ENCODE results near the gene DUSP22.

Gene DUSP22

GRCh38 chr6:356828-357251, 64.6 kb downstream of the DUSP22 start:
- no peaks in the 10 kb centered on the region for H3K4me1 ChIP-seq (ENCODE audit: control insufficient read depth, low read depth, low read length)
- no peak overlapping the region for H3K23ac ChIP-seq (ENCODE audit: low read length)
- WGBS (ENCODE audit: extremely low coverage, insufficient coverage, low lambda C conversion rate), result no CpG with 5 or more reads among the region's 11 CpGs
- H2BK5ac ChIP-seq (ENCODE audit: low read length), result no peak overlapping the region
- no peak overlapping the region for H2BK15ac ChIP-seq (replicated peaks; ENCODE audit: low read depth)
- no peaks in the 10 kb centered on the region for H3K79me2 ChIP-seq (ENCODE audit: control insufficient read depth, insufficient read depth, low read length)
- no peak overlapping the region for H3K56ac ChIP-seq (ENCODE audit: low read length)
- no peak overlapping the region for H3K4me2 ChIP-seq (ENCODE audit: low read length)
- H3K4me3 ChIP-seq (ENCODE audit: low read length), result no peak overlapping the region
- no peak overlapping the region for H3K4ac ChIP-seq (ENCODE audit: low read depth, low read length)
- no peak for DNase-seq
- no peak overlapping the region for H2BK120ac ChIP-seq (ENCODE audit: low read depth, low read length)
- H3K9ac ChIP-seq (ENCODE audit: low read length), result no peak overlapping the region
- no peak overlapping the region for H4K8ac ChIP-seq (ENCODE audit: low read depth, low read length)
- no peak overlapping the region for H3K27ac ChIP-seq (ENCODE audit: low read depth, low read length)
- H3K18ac ChIP-seq (ENCODE audit: low read length), result no peak overlapping the region
- H4K5ac ChIP-seq (ENCODE audit: low read length), result no peak overlapping the region
- no peaks in the 10 kb centered on the region for H3K79me1 ChIP-seq (ENCODE audit: low read length)
- no peaks in the 10 kb centered on the region for H3K27me3 ChIP-seq (ENCODE audit: insufficient read depth, low read length, poor library complexity)
- H3K36me3 ChIP-seq (ENCODE audit: control insufficient read depth, insufficient read depth, low read length), result no peaks in the 10 kb centered on the region
- H2AK5ac ChIP-seq (ENCODE audit: low read length), result no peak overlapping the region

- Histone ChIP-seq H3K4me3 (ENCODE audit: low read length) (no peak overlapping the region), H3K4me1 (ENCODE audit: control insufficient read depth, low read depth, low read length) (no peaks in the 10 kb centered on the region), H3K23ac (ENCODE audit: low read length) (no peak overlapping the region), H3K4ac (ENCODE audit: low read depth, low read length) (no peak overlapping the region), H3K9ac (ENCODE audit: low read length) (no peak overlapping the region), H3K56ac (ENCODE audit: low read length) (no peak overlapping the region), H3K79me1 (ENCODE audit: low read length) (no peaks in the 10 kb centered on the region), H2BK5ac (ENCODE audit: low read length) (no peak overlapping the region), H4K8ac (ENCODE audit: low read depth, low read length) (no peak overlapping the region), H4K5ac (ENCODE audit: low read length) (no peak overlapping the region), H2AK5ac (ENCODE audit: low read length) (no peak overlapping the region), H3K27ac (ENCODE audit: low read depth, low read length) (no peak overlapping the region), H3K36me3 (ENCODE audit: control insufficient read depth, insufficient read depth, low read length) (no peaks in the 10 kb centered on the region), H3K79me2 (ENCODE audit: control insufficient read depth, insufficient read depth, low read length) (no peaks in the 10 kb centered on the region), H3K4me2 (ENCODE audit: low read length) (no peak overlapping the region), H3K27me3 (ENCODE audit: insufficient read depth, low read length, poor library complexity) (no peaks in the 10 kb centered on the region), H3K18ac (ENCODE audit: low read length) (no peak overlapping the region), H2BK15ac (replicated peaks; ENCODE audit: low read depth) (no peak overlapping the region), H2BK120ac (ENCODE audit: low read depth, low read length) (no peak overlapping the region)
- no peak for DNase-seq
- WGBS (ENCODE audit: extremely low coverage, insufficient coverage, low lambda C conversion rate), result no CpG with 5 or more reads among the region's 12 CpGs
These were observed 65.0 kb downstream of the DUSP22 start for GRCh38 chr6:357261-357790.

- no peak for DNase-seq
- Histone ChIP-seq H2AK5ac (ENCODE audit: low read length) (no peak overlapping the region), H3K27ac (ENCODE audit: low read depth, low read length) (no peak overlapping the region), H2BK15ac (replicated peaks; ENCODE audit: low read depth) (no peak overlapping the region), H3K18ac (ENCODE audit: low read length) (no peak overlapping the region), H3K56ac (ENCODE audit: low read length) (no peak overlapping the region), H3K9ac (ENCODE audit: low read length) (no peak overlapping the region), H3K4me3 (ENCODE audit: low read length) (no peak overlapping the region), H2BK5ac (ENCODE audit: low read length) (no peak overlapping the region), H3K79me1 (ENCODE audit: low read length) (no peaks in the 10 kb centered on the region), H3K27me3 (ENCODE audit: insufficient read depth, low read length, poor library complexity) (no peaks in the 10 kb centered on the region), H4K5ac (ENCODE audit: low read length) (no peak overlapping the region), H3K4me2 (ENCODE audit: low read length) (no peak overlapping the region), H3K4me1 (ENCODE audit: control insufficient read depth, low read depth, low read length) (no peaks in the 10 kb centered on the region), H3K36me3 (ENCODE audit: control insufficient read depth, insufficient read depth, low read length) (no peaks in the 10 kb centered on the region), H2BK120ac (ENCODE audit: low read depth, low read length) (no peak overlapping the region), H4K8ac (ENCODE audit: low read depth, low read length) (no peak overlapping the region), H3K23ac (ENCODE audit: low read length) (no peak overlapping the region), H3K4ac (ENCODE audit: low read depth, low read length) (no peak overlapping the region), H3K79me2 (ENCODE audit: control insufficient read depth, insufficient read depth, low read length) (no peaks in the 10 kb centered on the region)
- WGBS (ENCODE audit: extremely low coverage, insufficient coverage, low lambda C conversion rate), result no CpG with 5 or more reads among the region's 13 CpGs
These were observed 65.6 kb downstream of the DUSP22 start for GRCh38 chr6:357791-358341.

GRCh38 chr6:358432-358831, 66.1 kb downstream of the DUSP22 start:
- Histone ChIP-seq H3K27me3 (ENCODE audit: insufficient read depth, low read length, poor library complexity) (no peaks in the 10 kb centered on the region), H3K79me1 (ENCODE audit: low read length) (no peaks in the 10 kb centered on the region), H2BK120ac (ENCODE audit: low read depth, low read length) (no peak overlapping the region), H2BK15ac (replicated peaks; ENCODE audit: low read depth) (no peak overlapping the region), H4K5ac (ENCODE audit: low read length) (no peak overlapping the region), H2BK5ac (ENCODE audit: low read length) (no peak overlapping the region), H3K56ac (ENCODE audit: low read length) (no peak overlapping the region), H3K4me1 (ENCODE audit: control insufficient read depth, low read depth, low read length) (no peaks in the 10 kb centered on the region), H3K36me3 (ENCODE audit: control insufficient read depth, insufficient read depth, low read length) (no peaks in the 10 kb centered on the region), H4K8ac (ENCODE audit: low read depth, low read length) (no peak overlapping the region), H3K23ac (ENCODE audit: low read length) (no peak overlapping the region), H3K9ac (ENCODE audit: low read length) (no peak overlapping the region), H3K4me3 (ENCODE audit: low read length) (no peak overlapping the region), H2AK5ac (ENCODE audit: low read length) (no peak overlapping the region), H3K79me2 (ENCODE audit: control insufficient read depth, insufficient read depth, low read length) (no peaks in the 10 kb centered on the region), H3K4me2 (ENCODE audit: low read length) (no peak overlapping the region), H3K4ac (ENCODE audit: low read depth, low read length) (no peak overlapping the region), H3K18ac (ENCODE audit: low read length) (no peak overlapping the region), H3K27ac (ENCODE audit: low read depth, low read length) (no peak overlapping the region)
- no peak for DNase-seq
- WGBS (ENCODE audit: extremely low coverage, insufficient coverage, low lambda C conversion rate), result no CpG with 5 or more reads among the region's 4 CpGs

GRCh38 chr6:358847-359246, 66.6 kb downstream of the DUSP22 start:
- Histone ChIP-seq H2BK120ac (ENCODE audit: low read depth, low read length) (no peak overlapping the region), H3K4ac (ENCODE audit: low read depth, low read length) (no peak overlapping the region), H4K5ac (ENCODE audit: low read length) (no peak overlapping the region), H3K23ac (ENCODE audit: low read length) (no peak overlapping the region), H4K8ac (ENCODE audit: low read depth, low read length) (no peak overlapping the region), H2AK5ac (ENCODE audit: low read length) (no peak overlapping the region), H3K56ac (ENCODE audit: low read length) (no peak overlapping the region), H3K4me1 (ENCODE audit: control insufficient read depth, low read depth, low read length) (no peaks in the 10 kb centered on the region), H3K27me3 (ENCODE audit: insufficient read depth, low read length, poor library complexity) (no peaks in the 10 kb centered on the region), H3K4me3 (ENCODE audit: low read length) (no peak overlapping the region), H2BK5ac (ENCODE audit: low read length) (no peak overlapping the region), H3K27ac (ENCODE audit: low read depth, low read length) (no peak overlapping the region), H3K79me1 (ENCODE audit: low read length) (no peaks in the 10 kb centered on the region), H3K79me2 (ENCODE audit: control insufficient read depth, insufficient read depth, low read length) (no peaks in the 10 kb centered on the region), H3K36me3 (ENCODE audit: control insufficient read depth, insufficient read depth, low read length) (no peaks in the 10 kb centered on the region), H2BK15ac (replicated peaks; ENCODE audit: low read depth) (no peak overlapping the region), H3K4me2 (ENCODE audit: low read length) (no peak overlapping the region), H3K9ac (ENCODE audit: low read length) (no peak overlapping the region), H3K18ac (ENCODE audit: low read length) (no peak overlapping the region)
- DNase-seq, result no peak
- no CpG with 5 or more reads among the region's 8 CpGs for WGBS (ENCODE audit: extremely low coverage, insufficient coverage, low lambda C conversion rate)

Measured in mesendoderm (in vitro differentiated cells).